Esophagus squamous epithelium (tissue), 5 donors: Measurements from ENCODE around the gene PUS7. TPM values are rescaled to one million over a fixed set of nuclear protein-coding genes. Genes with fewer than 3 reads are reported as not detected.
"Not testable (repeated sequence)": the region's sequence is repeated elsewhere in the genome, so short reads cannot be mapped to it uniquely, and the experiment has no call there.

Experiments used
- DNase-seq: peaks from one replicate; lab custom pipeline; 2025; lab: John Stamatoyannopoulos, UW
- H3K27ac ChIP-seq, 4 donors: fragments of 200-600 bp; sonication (generic); one replicate each; pipeline ENCODE4 v1.5.1; 2016 to 2019; ENCODE audit warnings: mild to moderate bottlenecking in 1 of 4
- H3K27me3 ChIP-seq, 4 donors: fragments of 200-600 bp; sonication (generic); 1 replicate in 3 of 4; 2 replicates in 1 of 4; pipeline versions ENCODE4 v1.5.1 to v1.6.0; 2017 to 2021; ENCODE audit warnings: antibody characterized with exemption in 1 of 4
- H3K36me3 ChIP-seq, 3 donors: fragments of 200-600 bp; sonication (generic); one replicate each; pipeline ENCODE4 v1.5.1; 2016 to 2019
- H3K4me1 ChIP-seq, 3 donors: fragments of 200-600 bp; sonication (generic); one replicate each; pipeline ENCODE4 v1.5.1; 2017 to 2019
- H3K4me3 ChIP-seq, 4 donors: fragments of 200-600 bp; sonication (generic); 1 replicate in 3 of 4; 2 replicates in 1 of 4; pipeline ENCODE4 v1.5.1; 2016 to 2019; ENCODE audit warnings: mild to moderate bottlenecking in 2 of 4, moderate library complexity in 1 of 4
- H3K9me3 ChIP-seq, 3 donors: fragments of 200-600 bp; sonication (generic); one replicate each; pipeline ENCODE4 v1.5.1; 2016 to 2019
- POLR2A ChIP-seq, 4 donors: fragments of 450-650 bp; IDR thresholded peaks; one replicate each; pipeline ENCODE4 v1.6.1; 2017; ENCODE audit warnings: antibody characterized with exemption in 4 of 4, mild to moderate bottlenecking in 4 of 4, moderate library complexity in 3 of 4
- WGBS, 2 donors: methylation state at CpG; one replicate each; pipeline ENCODE4 v1.1.5; 2018; 5-methylcytosine and 5-hydroxymethylcytosine counted together
- intact Hi-C: fragments of 100-400 bp; cut with DNase I; formaldehyde crosslinking; loops from one replicate; pipeline ENCODE4 v1.15.0; 2022
- total RNA-seq, 4 donors: library from RNA; depleted of rRNA; stranded (reverse); fragments of >200 nt; gene quantifications; one replicate each; pipeline ENCODE4 v1.1.0, GENCODE V29; 2016
- TF ChIP-seq, protein P1 (sequence below), 6 experiments: fragments of 450-650 bp in 4 of 6; fragments of 200-600 bp in 2 of 6; sonication (generic) in 2 of 6; IDR thresholded peaks; one replicate each; pipeline ENCODE4 v1.5.1; 2016 to 2019; ENCODE audit warnings: antibody characterized with exemption in 6 of 6, mild to moderate bottlenecking in 4 of 6, moderate library complexity in 4 of 6
- donor health status: DM: yes; HTN: yes; CAD: no.

Gene PUS7
- total RNA-seq, 4 donors from 2014 or later: 9.6 to 33.0 (median 23.1) TPM

DNA sequence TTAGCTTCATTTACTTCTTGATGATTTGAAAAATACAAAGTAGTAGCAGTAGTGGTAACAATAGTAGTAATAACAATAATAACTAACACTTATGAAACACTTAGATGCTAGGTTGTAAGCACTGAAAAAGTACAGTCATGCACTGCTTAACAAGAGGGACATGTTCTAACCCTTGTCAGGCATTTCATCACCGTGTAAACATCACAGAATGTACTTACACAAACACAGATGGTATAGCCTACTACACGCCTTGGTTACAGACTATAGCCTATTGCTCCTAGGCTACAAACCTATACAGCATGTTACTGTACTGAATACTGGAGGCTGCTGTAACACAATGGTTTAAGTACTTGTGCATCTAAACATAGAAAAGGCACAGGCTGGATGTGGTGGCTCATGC, 60.6 kb downstream of the PUS7 start:
- DNase-seq: no peak
- H3K36me3 ChIP-seq: peaks cover 6 to 77% (median 6%) of the 10 kb centered on the region in 3 donors
- 53 to 62% methylated on average over 2 of the region's 2 CpGs for WGBS, 2 donors
- H3K27ac ChIP-seq: no peak overlapping the region
- no peaks in the 10 kb centered on the region for H3K27me3 ChIP-seq
- no peak overlapping the region for H3K4me3 ChIP-seq
- intact Hi-C loops: no loop called here
- no peak for TF ChIP-seq POLR2A (IDR thresholded peaks at IDR 0.05)
- TF ChIP-seq, protein P1, sequence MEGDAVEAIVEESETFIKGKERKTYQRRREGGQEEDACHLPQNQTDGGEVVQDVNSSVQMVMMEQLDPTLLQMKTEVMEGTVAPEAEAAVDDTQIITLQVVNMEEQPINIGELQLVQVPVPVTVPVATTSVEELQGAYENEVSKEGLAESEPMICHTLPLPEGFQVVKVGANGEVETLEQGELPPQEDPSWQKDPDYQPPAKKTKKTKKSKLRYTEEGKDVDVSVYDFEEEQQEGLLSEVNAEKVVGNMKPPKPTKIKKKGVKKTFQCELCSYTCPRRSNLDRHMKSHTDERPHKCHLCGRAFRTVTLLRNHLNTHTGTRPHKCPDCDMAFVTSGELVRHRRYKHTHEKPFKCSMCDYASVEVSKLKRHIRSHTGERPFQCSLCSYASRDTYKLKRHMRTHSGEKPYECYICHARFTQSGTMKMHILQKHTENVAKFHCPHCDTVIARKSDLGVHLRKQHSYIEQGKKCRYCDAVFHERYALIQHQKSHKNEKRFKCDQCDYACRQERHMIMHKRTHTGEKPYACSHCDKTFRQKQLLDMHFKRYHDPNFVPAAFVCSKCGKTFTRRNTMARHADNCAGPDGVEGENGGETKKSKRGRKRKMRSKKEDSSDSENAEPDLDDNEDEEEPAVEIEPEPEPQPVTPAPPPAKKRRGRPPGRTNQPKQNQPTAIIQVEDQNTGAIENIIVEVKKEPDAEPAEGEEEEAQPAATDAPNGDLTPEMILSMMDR (IDR thresholded peaks at IDR 0.05): no peak
- H3K9me3 ChIP-seq: no peaks in the 10 kb centered on the region
- H3K4me1 ChIP-seq: no peaks in the 10 kb centered on the region

DNA sequence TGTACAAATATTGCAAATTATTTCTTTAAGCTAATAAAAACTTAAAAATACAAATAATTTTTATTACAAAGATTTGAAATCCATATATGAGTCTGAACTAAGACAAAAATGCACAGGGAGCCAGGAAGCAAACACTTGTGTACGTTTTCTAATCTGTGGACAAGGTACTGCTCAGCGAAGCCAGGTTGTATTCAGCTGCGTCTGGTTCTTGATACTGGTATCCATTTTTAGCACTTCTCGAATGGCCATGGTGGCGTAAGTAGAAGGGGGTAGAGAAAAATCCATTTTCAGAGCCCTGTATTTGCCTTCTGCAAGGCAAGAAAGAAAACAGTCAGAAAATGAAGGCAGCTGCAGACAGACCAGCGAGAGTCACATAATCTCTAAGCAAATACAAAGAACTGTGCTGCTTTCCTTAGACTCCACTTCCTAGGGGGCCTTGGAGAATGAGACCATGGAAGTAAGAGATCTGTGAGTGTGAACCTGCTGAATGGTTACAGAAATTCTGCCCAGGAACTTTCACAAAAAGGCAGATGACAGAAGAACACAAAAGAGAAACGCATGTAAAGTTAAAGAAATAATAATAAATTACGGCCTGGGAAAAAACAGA, 64.3 kb downstream of the PUS7 start:
- H3K36me3 ChIP-seq: peaks cover 6 to 63% (median 6%) of the 10 kb centered on the region in 3 donors
- no peaks in the 10 kb centered on the region for H3K27me3 ChIP-seq
- no peak for DNase-seq
- H3K4me1 ChIP-seq: peaks cover 0 to 15% (median 6%) of the 10 kb centered on the region in 3 donors
- 91 to 92% methylated on average over 8 of the region's 8 CpGs for WGBS, 2 donors
- no peak for TF ChIP-seq POLR2A (IDR thresholded peaks at IDR 0.05)
- TF ChIP-seq, protein P1 (IDR thresholded peaks at IDR 0.05): no peak
- intact Hi-C loops: no loop called here
- H3K27ac ChIP-seq: no peak overlapping the region
- H3K4me3 ChIP-seq: no peak overlapping the region
- H3K9me3 ChIP-seq: no peaks in the 10 kb centered on the region

DNA sequence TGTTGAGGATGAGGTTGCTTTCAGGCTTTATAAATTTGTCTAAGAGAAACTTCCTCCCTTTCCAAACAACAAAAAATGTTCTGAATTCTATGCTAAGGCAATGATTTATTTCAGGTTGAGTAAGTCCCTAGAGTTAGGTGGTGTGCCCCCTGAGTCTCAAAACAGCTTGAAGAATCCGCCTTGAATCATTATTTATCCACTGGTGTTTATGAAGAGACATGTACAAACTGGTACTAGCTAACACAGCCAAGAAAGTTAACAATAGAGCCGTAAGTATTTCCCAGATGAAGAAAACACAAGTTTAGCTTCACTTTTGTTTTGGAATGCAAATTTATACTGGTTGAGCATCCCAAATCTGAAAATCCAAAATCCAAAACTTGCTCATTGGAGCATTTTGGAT, 67.2 kb downstream of the PUS7 start:
- no peak for DNase-seq

DNA sequence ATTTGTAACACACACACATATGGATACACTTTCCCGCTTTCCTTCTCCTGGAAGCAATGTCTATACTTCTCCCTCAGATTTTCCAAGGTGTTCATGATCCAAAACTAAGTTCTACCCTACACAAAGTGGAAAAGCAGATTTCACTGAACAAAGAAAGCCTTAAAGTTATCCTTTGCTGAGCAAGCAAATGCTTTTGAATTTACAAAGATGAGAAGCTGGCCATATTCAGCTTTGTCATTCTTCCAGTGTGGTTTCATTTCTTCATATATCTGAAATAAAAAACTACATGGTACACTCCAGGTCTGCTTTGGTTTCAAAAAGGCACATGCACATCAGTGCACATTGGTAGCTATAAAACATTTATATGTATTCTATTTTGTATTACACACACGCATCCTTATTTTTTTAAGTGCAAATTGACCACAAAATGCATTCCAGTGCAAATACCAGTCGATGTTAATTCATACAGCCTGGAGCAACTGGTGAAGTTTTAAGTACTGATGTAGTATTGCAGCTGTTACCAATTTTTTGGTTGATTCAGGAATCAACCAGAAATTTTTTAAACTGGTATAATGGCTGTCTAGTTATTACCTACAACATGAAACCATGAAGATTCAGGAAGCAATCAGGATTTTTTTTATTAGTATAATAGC, 67.8 kb downstream of the PUS7 start:
- H3K27ac ChIP-seq: no peak overlapping the region
- H3K9me3 ChIP-seq: no peaks in the 10 kb centered on the region
- H3K36me3 ChIP-seq: peaks cover 0 to 31% (median 4%) of the 10 kb centered on the region in 3 donors
- H3K27me3 ChIP-seq: no peaks in the 10 kb centered on the region
- TF ChIP-seq POLR2A (IDR thresholded peaks at IDR 0.05): no peak
- TF ChIP-seq, protein P1 (IDR thresholded peaks at IDR 0.05): no peak
- H3K4me3 ChIP-seq: no peak overlapping the region
- intact Hi-C loops: no loop called here
- DNase-seq: no peak
- H3K4me1 ChIP-seq: peaks cover 0 to 15% (median 6%) of the 10 kb centered on the region in 3 donors
- WGBS, 2 donors: 45 to 52% methylated on average over 3 of the region's 3 CpGs

More for the DNA sequence above, 67.2 kb downstream of the PUS7 start:
- intact Hi-C loops: no loop called here
- WGBS, 2 donors: 31 to 34% methylated on average over 2 of the region's 2 CpGs
- H3K4me3 ChIP-seq: no peak overlapping the region
- H3K27me3 ChIP-seq: no peaks in the 10 kb centered on the region
- H3K36me3 ChIP-seq: peaks cover 0 to 38% (median 4%) of the 10 kb centered on the region in 3 donors
- TF ChIP-seq, protein P1 (IDR thresholded peaks at IDR 0.05): no peak
- no peak for TF ChIP-seq POLR2A (IDR thresholded peaks at IDR 0.05)
- no peaks in the 10 kb centered on the region for H3K9me3 ChIP-seq
- no peak overlapping the region for H3K27ac ChIP-seq
- H3K4me1 ChIP-seq: peaks cover 0 to 15% (median 6%) of the 10 kb centered on the region in 3 donors

DNA sequence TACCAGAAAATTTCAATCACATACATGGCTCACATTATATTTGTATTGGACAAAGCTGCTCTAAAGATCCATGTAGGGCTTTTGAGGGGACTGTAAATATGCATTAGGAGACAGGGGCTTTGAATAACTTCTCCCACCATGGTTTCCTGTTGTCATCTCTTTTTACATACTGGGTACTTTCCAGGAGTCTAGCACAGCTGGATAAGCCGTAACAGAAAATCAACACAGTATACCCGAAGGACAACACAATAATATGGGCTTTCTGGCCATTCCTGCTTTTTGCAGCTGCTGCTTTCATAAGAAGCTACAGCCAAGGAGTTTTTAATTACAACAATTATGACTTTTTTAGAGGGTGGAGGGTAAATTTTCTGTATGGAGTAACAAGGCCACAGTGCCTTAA, 70.0 kb downstream of the PUS7 start:
- Histone ChIP-seq H3K36me3 (peaks cover 0 to 11% (median 0%) of the 10 kb centered on the region in 3 donors), H3K27me3 (no peaks in the 10 kb centered on the region), H3K4me3 (no peak overlapping the region), H3K4me1 (peaks cover 0 to 15% (median 6%) of the 10 kb centered on the region in 3 donors), H3K27ac (no peak overlapping the region), H3K9me3 (no peaks in the 10 kb centered on the region)
- WGBS, 2 donors: 71 to 77% methylated on average over 2 of the region's 2 CpGs
- intact Hi-C loops: no loop called here
- TF ChIP-seq, protein P1 (IDR thresholded peaks at IDR 0.05): no peak
- TF ChIP-seq POLR2A (IDR thresholded peaks at IDR 0.05): no peak
- no peak for DNase-seq

DNA sequence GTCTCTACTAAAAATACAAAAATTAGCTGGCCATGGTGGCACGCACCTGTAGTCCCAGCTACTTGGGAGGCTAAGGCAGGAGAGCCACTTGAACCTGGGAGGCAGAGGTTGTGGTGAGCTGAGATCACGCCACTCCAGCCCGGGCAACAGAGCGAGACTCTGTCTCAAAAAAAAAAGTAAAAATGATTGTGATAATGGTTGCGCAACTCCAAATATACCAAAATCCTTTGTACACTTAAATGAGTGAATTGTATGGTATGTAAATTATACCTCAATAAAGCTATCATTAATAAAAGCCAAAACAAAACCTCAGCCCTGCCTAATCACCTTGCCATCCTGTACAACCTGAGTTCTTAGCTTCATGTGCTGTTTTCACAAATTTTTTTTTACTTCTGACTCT, 71.2 kb downstream of the PUS7 start:
- intact Hi-C loops, DNase-seq, H3K27ac ChIP-seq, H3K4me3 ChIP-seq, H3K9me3 ChIP-seq, H3K36me3 ChIP-seq, H3K27me3 ChIP-seq: not testable (repeated sequence)
- H3K4me1 ChIP-seq: peaks cover 0 to 15% (median 6%) of the 10 kb centered on the region in 3 donors
- WGBS, 2 donors: 77% methylated on average over 4 to 5 of the region's 5 CpGs
